Hematopoietic multipotent progenitor cell treated with erythropoietin and hydrocortisone succinate and interleukin-3 and kit ligand, for 6 days (in vitro differentiated cells): Measurements from ENCODE around the gene PIM3.

ENCODE experiments used
- DNase-seq: peaks from one replicate; pipeline ENCODE4 v3.0.0-alpha.2; 2015

PIM3 gene

DNA sequence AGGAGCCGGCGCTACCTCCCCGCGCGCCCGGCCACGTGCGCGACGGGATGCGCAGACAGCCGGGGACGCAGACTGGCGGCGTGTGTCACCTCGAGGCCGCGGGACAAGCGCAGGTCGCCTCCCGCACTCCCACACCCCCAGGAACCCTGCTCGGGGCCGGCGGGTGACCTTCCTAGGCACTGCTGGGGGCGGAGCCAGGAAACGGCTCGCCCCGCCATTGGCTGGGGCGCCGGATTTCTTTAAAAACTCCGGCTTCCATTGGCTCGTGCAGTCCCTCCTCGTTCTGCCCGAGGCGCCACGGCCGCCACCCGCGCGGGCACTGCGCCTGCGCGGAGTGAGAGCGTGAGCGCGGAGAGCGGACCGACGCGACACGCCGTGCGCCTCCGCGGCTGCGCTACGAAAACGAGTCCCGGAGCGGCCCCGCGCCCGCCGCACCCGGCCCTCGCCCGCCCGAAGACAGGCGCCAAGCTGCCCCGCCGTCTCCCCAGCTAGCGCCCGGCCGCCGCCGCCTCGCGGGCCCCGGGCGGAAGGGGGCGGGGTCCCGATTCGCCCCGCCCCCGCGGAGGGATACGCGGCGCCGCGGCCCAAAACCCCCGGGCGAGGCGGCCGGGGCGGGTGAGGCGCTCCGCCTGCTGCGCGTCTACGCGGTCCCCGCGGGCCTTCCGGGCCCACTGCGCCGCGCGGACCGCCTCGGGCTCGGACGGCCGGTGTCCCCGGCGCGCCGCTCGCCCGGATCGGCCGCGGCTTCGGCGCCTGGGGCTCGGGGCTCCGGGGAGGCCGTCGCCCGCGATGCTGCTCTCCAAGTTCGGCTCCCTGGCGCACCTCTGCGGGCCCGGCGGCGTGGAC is at the start of gene PIM3:
TSS of gene PIM3 (plus strand) at position 614 of the 846 bp plus-strand sequence. CDS start at position 790, 176 bp downstream.
- peak; percentile 97 for DNase-seq

- no peak for DNase-seq
Measured at GRCh38 chr22:49911881-49912625, 48.5 kb upstream of the PIM3 start.

GRCh38 chr22:49913026-49913425 is 47.5 kb upstream of the PIM3 start:
- DNase-seq, result no peak

DNA sequence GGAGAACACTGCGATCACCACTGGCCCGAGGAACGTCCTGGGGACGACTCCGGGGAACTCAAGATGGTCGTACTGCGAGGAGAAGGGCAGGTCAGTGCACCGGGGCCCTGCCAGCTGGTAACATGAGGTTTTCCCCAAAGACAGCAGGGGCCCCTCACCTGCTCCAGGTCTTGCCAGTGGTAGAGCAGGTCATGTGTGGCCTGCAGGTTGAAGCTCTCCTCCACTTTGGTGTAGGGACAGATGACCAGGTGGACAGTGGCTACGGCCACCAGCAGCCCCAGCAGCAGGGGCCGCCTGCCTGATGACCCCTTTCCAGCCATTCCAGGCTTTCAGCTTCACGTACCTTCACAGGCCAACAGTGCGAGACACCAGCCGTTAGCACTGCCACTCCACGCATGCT is 47.1 kb upstream of the PIM3 start:
- no peak for DNase-seq

DNA sequence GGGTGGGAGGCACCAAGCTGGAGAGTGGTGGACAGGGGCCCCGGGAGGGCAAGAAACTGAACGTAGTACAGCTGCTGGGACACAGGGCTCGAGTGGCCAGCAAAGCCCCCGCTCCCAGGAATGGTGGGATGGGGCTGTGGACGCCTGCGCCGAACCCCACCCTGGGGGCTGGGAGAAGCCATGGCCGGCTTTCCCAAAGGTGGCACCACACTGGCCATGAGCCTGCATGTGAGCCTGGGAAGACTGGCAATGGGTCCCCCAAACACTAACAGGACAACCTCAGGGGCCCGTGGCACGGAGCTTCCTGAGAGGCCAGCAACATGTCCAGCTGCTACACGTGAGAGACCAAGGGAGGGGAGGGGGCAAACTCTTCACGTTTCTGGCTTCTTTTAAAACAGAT is 46.3 kb upstream of the PIM3 start:
- DNase-seq, result no peak

GRCh38 chr22:49915610-49916009 is 45.0 kb upstream of the PIM3 start:
- no peak for DNase-seq

DNA sequence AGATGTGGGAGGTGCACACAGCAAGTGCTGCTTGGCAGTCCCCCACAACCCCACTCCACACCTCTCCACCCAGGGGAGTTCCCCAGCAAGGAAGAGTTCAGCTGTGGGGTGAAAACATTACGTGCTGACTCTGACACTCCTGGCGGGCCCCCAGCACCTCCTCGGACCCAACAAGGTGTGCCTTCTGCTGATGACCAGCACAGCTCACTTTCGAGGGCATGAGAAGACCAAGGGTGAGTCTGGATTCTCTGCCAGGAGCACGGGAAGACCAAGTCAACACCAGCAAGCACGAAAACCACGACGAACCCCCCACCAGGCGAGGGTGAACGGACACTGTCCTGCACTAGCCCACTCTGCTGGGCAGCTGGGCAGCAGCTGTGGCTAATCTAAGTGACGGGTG is 43.7 kb upstream of the PIM3 start:
- DNase-seq, result no peak

DNA sequence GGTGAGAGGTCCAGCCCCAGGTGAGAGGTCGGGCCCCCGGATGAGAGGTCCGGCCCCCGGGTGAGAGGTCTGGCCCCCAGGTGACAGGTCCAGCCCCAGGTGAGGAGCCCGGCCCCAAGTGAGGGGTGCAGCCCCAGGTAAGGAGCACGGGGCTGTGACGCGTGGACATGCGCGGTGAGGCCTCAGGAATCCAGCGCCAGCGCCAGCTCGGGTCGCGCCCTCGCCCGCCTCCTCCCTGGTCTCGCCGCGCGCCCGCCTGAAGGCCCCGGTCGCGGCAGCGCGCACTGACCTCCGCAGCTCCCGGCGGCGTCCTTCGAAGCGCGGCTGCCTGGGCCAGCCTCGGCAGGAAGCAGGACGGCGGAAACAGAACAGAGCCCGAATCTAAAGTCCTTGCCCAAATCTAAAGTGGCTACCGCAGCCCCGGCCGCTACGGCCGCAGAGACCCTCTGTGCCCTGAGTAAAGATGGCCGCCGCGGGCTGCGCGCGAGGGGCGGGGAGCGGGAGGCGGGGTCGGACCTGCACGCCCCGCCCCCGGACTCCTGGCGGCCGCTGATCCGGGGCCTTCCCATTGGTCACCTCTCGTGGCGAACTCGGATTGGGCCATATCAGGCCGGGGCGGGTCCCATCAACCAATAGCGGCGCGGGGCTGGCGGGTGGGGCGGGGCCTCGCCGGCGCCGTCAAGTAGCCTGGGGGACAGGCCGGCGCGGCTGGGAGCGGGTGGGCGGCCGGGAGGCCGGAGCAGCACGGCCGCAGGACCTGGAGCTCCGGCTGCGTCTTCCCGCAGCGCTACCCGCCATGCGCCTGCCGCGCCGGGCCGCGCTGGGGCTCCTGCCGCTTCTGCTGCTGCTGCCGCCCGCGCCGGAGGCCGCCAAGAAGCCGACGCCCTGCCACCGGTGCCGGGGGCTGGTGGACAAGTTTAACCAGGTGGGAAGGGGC is 42.3 kb upstream of the PIM3 start, which contains the start of the genes ALG12 and CRELD2:
TSS of gene ALG12 (minus strand) at position 465 of the 937 bp plus-strand sequence. CDS start 4,673 bp downstream, outside the sequence.
TSS of gene CRELD2 (plus strand) at position 661 of the 937 bp plus-strand sequence. CDS start at position 797, 136 bp downstream.
- DNase-seq, result peak; percentile 98

DNA sequence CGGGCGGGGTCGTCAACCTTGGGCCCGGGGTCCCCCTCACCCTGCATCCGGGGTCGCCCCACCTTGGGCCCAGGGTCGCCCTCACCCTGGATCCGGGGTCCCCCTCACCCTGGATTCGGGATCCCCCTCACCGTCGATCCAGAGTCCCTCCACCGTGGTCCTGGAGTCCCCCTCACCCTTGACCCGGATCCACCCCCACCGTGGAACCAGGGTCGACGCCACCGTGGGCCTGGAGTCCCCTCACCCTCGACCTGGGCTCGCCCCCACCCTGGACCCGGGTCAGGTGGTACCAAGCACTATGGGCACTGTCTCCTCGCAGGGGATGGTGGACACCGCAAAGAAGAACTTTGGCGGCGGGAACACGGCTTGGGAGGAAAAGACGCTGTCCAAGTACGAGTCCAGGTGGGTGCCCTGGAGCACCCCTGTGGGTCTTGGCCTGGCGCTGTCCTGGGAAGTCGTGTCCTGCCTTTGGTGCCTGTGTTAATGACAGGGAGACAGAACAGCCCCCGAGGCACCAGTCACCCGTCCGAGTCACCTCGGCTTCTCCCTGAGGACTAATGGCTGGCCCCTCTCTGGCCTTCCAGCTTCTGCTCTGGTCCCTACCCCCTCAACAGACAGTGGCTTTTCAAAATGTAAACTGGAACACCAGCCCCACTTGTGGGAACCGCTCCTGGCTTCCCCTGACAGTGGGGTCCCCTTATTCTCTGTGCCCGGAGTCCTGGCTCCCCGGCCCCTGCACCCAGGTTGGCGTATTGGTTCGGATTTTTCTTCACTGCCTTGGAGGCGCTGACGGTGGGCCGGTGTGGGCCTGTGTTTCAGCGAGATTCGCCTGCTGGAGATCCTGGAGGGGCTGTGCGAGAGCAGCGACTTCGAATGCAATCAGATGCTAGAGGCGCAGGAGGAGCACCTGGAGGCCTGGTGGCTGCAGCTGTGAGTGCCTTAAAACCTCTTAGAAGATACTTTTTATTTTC is 41.4 kb upstream of the PIM3 start:
- DNase-seq, result no peak

DNA sequence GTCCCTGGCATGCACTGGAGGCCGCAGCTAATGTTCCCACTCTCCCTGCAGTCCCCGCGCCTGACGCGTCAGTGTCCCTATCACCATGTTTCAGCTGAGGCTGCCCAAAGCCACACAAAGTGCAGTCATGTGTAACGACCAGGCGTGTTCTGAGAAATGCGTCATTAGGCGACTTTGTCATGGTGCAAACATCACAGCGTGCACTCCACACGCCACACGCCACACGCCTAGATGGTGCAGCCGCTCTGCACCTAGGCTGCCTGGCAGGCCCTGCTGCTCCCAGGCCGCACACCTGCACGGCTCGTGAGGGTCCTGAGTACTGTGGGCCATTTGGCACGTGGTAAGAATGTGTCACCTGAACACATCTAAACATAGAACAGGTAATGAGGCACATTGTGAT is 39.7 kb upstream of the PIM3 start:
- DNase-seq, result no peak

DNA sequence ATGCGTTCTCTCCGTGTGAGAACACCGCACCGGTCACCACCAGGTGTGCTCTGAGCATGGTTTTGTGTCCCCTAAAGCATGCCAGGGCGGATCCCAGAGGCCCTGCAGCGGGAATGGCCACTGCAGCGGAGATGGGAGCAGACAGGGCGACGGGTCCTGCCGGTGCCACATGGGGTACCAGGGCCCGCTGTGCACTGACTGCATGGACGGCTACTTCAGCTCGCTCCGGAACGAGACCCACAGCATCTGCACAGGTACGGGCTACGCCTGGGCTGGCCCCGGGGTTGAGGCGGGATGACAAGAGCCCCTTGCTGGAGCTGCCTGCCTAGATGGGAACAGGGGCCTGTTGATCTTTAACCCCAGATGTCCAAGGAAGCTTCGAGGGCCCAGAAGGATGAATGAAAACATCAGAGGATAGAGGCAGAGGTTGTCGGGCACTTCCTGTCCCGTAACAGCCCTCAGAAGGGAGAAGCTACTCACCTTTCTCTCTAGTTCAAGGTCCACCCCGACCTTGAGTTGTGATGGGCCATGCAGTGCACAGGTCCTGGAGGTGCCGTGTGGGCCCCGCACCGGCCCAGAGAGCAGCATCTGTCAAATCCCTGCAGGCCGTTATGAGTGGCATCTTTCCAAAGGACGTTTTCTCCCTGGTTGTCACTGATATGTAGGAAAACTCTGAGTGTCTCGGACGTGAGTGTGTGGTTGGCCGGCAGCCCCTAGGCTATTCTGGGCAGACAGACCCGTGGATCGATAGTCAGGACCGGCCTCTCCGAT is 38.9 kb upstream of the PIM3 start:
- DNase-seq, result no peak

DNA sequence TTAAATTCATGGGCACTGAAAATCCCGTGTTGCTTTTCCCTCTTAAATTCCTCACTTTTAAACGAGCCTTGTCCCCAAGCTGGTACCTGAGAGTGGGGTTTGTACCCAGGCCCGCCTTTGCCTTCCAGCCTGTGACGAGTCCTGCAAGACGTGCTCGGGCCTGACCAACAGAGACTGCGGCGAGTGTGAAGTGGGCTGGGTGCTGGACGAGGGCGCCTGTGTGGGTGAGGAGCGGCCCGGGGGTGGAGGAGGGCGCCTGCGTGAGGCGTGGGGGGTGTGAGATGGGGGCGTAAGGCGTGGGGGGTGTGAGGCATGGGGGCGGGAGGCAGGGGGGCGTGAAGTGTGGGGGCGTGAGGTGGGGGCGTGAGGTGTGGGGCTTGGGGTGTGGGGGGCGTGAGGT is 38.1 kb upstream of the PIM3 start:
- DNase-seq, result no peak

GRCh38 chr22:49922926-49923325 is 37.6 kb upstream of the PIM3 start:
- DNase-seq, result no peak

DNA sequence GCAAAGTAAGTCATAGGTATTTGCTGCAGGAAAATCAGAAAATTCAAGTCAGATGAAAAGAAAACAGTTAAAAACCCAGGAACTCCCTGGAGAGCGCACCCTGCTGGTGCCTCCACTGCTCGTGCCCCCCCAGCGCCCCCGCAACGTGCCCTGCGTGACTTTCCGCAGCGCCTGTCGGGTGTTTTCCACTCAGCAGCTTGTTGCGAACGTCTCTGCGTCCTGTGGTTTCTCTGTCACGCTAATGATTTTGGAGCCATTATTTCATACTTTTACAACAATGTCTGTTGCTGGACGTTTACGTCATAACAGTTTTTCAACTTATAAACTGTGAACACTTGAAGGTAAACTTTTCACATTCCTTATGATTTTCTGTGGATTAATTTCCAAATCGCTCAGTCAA is 37.1 kb upstream of the PIM3 start:
- DNase-seq, result peak; percentile 45

GRCh38 chr22:49924113-49924833 is 36.3 kb upstream of the PIM3 start:
- no peak for DNase-seq

DNA sequence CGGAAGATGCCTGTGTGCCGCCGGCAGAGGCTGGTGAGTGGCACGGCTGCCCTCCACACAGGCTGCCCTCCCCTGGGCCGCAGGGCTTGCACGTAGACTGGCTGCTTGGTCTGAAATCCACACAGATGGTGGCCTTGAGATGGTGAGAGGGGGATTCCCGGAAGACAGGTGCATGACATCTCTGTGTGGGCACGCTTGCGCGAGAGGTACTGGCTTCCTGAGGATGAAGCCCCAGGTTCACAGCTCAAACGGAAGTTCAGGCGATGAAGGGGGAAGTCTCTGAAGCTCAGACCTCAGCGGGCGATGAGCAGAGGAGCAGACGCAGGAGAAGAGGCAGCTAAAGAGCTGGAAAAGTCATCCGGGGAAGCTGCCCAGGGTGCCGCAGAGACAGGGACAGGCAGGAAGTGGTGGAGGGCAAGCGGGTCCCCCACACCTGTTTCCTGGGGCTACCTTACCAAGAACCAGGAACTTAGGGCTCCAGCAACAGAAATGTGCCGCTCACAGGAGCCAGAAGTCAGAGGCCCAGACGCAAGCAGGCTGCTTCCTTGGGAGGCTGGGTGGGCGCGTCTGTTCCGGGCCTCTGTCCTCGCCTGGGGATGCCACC is 34.9 kb upstream of the PIM3 start:
- peak; percentile 29 for DNase-seq

GRCh38 chr22:49926916-49927315 is 33.7 kb upstream of the PIM3 start:
- no peak for DNase-seq

- DNase-seq, result no peak
Measured at GRCh38 chr22:49927483-49928184, 32.9 kb upstream of the PIM3 start.

DNA sequence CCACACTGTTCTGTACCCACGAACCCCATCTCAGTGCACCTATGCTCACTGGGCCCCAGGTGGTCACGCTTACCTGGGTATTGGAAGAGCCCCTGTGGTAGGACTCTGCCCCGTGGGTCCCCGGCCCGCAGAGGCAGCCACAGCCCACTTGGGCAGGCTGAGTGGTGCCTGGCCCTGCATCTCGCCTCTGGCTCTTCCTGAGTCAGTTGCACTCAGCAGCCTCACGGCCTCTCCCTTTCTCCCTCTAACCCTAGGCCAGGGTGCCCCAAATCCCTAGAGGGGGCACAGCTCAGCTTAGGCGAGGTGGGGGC is 32.4 kb upstream of the PIM3 start:
- DNase-seq, result no peak
